GM21526 (cell line): ENCODE data around the gene AAMP.

Experiments used
- ATAC-seq: cut with Tn5 transposase; IDR thresholded peaks from one replicate; pipeline ENCODE4 v1.9.1; 2021; ENCODE audit warnings: moderate library complexity; ENCODE audit not compliant: unreplicated experiment, low FRiP score

Gene AAMP

DNA sequence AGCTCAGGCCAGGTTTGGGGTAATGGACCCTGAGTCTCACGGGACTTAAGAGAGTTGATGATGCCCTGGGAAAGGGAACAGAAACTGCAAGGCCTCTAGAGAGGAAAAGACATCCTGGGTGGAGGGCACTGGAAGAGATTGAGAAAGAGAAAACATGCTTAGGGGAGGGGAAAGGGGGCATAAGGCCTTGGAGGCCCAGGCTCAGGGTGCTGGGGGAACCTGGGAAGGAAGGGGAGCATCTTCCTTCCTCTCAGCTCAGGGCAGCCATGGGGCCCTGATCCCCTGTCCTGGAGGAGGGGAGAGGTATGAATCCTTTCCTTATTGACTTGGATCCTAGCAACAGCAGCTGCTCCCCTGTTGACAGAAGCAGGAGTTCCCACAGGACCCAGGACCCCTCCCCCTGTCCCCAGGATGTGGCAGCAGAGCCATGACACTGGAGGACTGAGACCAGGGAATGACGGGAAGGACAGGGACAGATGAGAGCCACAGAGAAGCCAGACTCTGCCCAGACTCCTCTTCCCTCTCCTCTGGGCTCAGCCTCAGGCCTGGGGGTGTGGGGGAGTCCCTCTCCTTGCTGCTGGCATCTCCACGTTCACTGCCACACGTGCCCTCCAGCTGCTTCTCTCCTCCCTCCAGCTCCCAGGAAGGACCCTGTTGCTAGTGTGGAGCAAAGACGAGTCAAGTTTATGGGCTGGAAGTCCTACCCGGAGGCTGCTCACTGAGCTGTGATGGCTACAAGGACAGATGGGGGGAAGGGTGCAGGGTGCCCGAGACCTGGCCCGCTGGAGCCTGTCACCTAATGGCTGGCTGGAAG is 8.3 kb downstream of the AAMP start:
- no peak for ATAC-seq

DNA sequence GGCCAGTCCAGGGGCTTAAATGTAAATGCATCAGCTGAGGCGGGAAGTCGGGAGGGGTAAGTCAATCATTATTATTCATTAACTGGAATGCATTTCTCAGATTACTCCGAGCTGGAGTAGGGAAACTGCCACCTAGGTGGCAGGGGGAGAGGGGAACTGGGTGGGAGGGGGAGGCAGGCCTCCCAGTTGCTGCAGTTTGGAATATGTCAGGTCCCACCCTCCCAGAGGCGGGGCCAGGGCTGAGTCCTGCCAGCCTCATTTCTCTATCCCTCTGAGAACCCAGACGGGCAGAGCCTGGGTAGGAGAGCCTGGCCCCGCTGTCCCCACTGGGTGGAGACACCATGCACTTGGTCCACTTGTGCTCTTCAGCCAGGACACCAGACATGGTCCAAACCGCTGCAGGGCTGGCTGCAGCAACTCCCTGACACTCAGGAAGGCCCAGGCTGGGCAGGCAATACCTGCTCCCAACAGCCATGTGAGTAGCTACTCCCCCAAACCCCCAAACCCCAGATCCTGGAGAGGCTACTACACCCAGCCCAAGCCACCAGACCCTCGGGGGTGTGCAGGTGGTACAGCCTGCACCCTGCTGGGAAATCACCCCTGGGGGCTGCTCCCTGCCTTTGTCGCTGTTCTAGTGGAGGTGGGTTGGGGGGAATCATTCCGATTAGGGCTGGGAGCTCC is 9.1 kb downstream of the AAMP start, which contains the start of gene GPBAR1:
Gene GPBAR1, plus strand, starts transcription at position 274 of the 681 bp plus-strand sequence. CDS start 1,710 bp downstream, outside the sequence.
- ATAC-seq, result no peak

DNA sequence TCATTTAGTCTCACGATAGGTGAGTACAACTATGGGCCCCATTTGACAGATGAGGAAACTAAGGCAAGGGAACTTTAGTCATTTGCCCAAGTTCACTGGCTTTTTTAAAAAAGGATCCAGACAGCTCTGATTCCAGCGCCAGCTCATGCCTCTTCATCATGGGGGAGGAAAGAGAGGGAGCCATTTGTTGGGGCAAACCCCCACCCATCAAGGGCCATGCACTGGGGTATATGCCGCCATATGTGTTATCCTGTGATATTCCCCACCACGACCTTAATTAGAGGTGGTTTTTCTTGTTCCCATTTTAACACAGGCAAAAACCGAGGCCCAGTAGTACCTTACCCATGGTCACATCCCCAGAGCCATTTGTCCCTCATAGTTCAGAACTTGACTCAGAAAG is 9.8 kb downstream of the AAMP start:
- no peak for ATAC-seq

DNA sequence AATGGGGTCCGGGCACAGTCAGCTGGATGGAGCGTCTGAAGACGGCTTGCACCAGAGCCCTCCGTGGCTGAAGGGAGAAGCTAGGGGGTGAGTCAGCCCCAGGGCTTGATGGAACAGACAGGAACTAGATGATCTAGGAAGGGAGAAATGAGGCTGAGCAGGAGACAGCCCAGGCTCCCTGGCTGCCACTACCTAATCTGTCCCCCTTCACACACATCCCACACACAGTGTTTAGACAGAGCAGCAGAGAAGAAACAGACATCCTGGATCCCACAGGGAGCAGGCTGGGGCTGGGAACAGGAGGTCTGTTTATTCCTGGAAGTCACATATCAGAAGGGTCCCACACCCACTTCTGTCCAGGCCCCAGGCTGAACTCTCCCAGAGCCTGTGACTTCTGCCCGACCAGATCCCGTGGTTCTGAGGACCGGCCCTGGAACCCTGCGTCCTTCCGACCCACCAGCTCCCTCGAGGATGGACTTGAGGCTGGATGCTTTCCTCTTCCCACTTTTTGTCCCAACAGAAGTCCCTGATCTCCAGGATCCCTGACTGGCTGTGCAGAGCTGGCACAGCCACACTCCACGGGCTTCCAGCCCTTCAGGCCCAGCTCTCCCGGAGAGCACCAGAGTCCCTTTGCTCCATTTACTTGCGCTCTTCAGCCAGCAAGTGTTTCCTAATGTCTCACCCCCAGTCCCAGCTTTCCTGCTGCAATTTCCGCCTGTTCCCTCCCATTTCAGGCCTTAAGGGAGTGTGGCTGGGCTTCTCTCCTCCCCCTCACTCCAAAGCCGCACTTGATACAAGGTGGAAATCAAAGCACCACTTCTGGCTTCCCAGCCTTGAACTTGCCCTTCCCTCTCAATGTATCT is 10.6 kb downstream of the AAMP start:
- no peak for ATAC-seq

DNA sequence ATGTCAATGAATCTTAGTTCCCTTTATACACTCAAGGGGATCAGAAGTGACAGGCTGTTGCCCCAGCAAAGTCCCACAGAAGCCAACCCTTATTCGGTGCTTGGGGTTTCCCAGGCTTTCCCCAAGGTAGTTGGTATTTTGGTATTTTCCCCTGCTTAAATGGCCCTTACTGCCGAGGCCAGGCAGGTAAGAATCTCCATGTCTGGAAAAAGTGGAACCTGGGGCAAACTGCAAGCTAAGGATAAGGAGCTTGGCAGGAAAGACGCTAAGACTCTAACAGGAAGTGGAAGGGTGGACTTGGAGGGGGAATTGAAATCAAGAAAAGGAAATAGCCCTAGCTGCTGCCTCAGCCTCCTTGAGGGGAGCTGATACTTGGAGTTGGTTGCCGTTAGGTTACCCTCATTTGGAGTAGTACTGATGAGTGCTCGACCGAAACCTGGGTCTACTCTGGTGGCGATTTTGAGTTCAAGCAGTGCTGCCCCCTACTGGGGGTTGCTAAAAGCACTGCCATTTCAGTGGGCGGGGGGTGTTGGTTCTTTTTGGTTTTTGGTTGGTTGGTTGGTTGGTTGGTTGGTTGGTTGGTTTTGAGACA is 12.5 kb downstream of the AAMP start:
- peak; percentile 76 for ATAC-seq

DNA sequence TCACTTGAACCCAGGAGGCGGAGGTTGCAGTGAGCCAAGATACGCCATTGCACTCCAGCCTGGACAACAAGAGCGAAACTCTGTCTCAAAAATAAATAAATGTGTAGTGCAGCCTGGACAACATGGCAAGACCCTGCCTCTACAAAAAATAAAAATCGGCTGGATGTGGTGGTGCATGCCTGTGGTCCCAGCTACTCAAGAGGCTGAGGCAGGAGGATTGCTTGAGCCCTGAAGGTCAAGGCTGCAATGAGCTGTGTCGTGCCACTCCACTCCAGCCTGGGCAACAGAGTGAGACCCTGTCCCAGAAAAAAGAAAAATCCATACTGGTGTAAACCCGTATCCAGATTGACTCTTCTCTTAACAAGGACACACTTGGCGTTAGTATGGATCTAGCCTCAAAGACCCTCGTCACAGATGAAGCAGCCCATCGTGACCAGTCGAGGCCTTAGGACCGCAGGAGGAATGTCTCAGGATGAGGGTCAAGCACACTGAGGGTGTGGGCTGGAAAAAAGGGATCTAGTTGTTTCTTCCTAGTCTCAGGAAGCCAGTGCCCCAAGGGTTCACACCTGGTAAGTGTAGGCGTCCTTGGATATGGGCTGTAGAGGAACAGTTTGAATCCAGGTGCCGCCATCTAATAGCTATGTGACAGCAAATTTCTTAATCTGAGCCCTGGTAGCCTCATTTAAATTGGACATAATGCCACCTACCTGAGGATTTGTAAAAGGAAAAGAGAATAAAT is 13.2 kb downstream of the AAMP start:
- no peak for ATAC-seq

DNA sequence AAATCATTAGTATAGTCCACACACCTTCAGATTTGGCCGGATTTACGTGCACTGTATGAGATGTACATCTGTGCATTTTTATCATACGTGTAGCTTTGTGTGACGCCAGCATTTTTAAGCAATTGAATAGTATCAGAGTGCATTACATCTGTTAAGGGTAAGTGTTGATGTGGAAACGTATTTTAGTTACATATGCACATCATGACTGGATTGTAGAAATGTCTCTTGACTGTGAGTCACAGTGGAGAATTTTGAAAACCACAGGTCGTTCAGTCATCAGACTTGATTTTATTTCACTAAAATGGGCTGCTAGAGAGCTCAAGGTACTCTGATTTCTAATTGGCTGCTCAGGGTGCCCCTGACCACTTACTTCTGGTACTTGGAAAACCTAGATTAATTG is 14.5 kb downstream of the AAMP start:
- ATAC-seq, result no peak

DNA sequence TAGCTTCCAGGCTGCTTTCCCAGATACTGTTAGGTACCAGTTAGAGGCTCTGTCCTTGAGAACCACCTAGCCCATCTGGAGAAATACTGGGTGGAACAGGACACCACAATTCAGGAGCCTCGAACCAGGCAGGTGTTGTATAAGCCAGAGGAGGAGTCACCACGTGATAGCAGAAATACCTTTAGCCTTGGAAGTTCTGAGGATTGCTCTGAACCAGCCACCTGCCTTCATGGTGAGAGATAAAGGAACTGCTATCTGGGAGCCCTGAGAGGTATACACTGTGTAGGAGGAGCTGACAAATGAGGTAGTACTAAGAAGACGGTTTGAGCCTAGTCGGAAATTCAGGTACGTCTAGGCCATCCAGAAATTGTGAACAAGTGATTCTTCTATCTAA is 16.7 kb downstream of the AAMP start:
- no peak for ATAC-seq

DNA sequence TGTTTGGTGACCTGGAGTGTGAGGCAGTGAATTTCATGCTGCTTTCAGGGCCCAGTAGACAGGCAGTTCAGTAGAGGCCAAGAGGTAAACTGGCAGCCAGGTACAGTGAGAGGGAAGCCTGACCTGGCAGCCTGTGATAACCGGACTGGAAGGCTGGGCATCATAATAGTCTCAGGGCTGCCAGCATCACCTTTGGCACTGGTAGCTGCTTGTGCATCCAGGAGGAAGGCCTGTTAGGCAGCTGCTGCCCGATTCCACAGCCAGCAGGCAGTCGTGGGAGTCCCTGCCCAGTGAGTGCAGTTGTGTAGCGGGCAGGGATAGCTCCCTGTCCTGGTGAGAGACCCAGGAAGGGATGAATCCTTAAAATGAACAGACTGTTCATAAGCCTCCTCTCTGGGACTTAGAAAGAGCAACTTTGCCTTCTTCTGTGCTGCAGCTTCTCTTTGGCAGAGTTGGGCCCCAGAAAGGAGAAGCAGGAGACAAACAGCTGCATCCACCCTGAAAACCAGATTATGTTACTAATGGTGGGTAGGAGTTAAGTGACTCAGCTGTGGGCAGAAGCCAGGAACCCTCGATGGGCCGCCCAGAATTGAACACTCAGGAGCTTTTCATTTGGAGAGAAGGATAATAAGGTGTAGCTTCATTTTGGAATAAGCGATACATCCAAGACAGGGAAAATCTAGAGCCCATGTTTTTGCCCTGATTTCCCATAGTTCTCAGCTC is 17.3 kb downstream of the AAMP start:
- no peak for ATAC-seq

DNA sequence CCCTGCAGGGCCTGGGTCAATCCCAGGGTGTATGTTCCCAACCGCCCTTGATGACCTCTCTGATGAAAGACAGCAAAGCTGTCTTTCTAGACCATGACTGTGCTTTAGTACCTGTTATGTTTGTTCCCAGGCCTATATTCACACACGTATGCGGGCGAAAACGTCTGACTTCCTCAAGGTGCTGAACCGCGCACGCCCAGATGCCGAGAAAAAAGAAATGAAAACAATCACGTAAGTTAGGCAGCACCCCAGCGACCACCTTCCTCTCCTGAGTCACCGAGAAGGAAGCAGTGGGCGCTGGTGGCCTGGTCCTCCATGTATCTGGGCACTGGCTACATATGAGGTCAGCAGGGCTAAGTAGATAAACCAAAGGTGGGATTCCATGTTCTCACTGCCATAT is 20.2 kb downstream of the AAMP start:
- ATAC-seq, result no peak

DNA sequence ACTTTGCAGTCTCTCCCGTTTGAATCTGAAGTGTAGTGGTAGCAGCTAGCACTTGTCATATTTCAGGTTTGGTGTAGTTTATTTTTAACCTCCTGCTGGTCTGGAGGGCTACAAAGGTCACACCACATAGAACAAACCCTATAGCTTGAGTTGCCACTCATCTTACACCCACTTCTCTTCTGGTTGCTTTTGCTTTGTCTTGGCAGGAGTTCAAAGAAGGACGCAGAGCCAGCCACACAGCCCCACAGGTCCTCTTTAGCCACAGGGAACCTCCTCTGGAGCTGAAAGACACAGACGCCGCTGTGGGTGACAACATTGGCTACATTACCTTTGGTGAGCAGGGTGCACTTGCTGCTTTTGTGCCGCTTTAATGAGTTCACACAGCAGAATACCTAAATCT is 24.7 kb downstream of the AAMP start:
- no peak for ATAC-seq

DNA sequence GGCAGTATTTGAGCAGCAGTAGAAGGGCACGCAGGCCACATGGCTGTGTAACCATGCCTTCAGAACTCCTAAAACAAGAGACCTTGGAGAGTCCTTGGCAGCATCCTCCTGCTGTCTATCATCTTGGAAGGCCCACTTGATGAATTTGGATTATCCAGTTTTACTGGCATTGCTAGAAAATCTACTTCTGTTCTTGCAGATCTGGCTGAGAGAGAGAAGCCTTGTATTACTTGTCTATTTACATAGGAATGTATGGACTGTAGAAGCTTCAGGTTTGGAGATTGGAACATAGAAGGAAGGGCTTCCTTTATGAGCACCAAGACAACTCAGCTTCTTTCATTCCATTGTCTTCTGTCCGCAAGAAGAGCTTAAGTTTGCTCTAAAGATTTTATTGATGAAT is 25.3 kb downstream of the AAMP start:
- no peak for ATAC-seq

DNA sequence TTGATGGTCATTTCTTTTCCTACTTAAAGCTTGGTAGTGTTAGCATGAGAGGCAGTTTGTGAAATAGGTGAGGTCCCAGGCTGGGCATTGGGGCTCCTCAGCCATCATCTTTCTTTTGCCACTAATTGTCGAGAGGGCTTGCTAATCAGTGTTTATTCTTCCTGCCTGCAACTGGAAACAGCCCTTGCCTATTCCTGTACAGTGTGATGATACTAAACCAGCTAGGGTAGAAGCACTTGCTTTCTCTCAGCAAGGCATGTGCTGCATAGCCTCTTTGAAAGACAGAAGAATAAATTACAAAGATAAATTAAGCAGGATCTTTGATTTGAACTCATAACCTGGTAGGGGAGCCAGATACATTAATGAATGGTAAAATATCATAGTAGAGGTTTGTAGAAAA is 25.7 kb downstream of the AAMP start:
- no peak for ATAC-seq

DNA sequence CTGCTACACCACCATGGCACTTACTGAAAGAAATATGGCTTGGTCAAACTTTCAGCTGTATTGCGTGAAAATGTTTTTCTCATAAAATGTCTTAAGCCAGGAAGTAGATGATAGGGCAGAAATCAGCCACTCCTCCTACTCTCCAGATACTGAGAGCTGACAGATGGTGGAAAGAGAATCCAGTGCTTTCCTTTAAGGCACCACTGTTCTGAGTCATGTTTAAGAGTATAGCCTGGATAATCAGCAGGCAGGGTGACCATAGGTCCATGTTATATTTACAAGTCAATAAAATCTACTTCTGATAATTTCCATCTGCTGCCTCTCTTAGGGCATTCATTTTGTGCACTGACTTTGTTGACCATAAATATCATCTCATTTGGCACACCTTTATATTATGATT is 31.1 kb downstream of the AAMP start:
- no peak for ATAC-seq

DNA sequence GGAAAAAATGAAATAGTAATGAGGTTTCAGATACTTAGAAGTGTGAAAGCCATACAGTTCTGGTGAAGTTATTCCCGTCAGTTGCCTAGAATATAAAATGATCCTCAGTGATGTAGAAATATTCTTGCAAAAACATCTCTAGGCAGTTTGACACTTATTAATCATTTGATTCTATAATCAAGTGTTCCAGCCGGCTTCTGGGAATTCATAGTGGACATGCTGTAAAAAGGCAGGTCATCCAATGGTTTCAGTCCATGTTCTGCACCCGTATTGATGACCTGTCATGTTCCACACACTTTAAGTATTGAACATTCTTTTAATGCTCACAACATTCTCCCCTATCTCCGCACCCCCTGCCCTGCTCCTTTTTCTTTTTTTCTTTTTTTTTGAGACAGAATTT is 33.1 kb downstream of the AAMP start:
- ATAC-seq, result no peak

DNA sequence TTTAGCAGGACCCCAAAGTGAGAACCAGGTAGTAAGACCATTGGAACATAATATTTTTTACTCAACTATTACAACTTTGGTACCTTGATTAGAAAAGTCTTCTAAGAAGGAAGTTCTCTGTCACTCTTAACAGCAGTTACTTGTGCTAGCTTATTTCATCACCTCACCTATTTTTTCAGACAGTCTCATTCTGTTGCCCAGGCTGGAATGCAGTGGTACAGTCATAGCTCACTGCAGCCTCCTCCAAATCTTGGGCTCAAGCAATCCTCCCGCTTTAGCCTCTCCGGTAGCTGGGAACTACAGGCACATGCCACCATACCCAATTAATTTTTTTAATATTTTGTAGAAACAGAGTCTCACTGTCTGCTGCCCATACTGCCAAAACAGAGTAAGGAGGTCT is 34.9 kb downstream of the AAMP start:
- no peak for ATAC-seq

DNA sequence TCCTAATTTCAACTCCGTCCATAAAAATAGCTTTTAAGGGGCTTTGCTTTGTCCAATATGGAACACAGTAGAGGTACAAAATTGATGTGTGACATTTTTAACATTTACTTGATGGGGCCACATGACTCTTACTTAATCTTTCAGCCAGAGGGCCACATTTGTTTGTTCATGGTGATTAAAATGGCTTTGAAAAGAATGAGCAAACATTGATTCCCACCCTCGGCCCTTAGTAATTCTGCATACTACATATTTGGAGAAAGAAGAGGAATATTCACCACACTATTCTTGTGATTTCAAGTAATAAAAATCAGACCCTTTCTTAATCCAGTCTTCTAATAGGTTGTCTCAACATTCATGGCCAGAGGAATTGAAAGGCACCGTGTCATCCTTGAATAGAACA is 35.4 kb downstream of the AAMP start:
- ATAC-seq, result no peak

DNA sequence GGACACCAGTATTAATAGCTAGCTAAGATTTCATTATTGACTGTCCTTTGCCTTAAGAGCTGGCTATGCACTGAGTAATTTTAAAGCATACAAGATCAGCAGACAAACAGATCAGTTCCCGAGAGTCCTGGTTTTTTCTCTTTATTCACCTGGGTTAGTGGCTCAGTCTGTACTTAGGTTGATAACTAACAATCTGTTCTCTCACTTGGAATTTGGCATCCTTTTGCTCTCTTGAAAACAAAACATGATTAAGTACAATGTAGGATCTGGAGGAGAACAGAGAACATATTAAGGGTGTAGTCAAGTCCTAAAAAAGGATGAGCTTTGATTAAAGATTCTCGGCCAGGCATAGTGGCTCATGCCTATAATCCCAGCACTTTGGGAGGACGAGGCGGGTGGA is 36.4 kb downstream of the AAMP start:
- ATAC-seq, result no peak

DNA sequence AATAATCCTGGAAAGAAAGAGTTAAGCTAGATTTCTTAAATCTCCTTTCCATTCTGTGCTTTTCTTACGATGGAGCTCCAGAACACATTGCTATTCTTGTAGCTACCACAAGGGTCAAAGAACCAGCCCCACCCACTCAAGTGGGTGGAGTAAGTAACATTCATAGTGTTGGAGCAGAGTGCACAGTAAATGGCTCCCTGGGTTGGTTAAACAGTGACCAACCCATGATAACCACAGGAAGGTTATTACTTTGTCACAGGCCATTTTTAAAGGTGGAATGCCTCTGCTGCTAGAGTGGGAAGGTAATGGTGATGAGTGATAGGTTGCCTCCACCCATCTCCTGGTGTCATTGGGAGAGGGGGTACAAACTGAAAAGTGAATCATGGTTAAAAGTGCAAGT is 39.1 kb downstream of the AAMP start:
- ATAC-seq, result no peak

DNA sequence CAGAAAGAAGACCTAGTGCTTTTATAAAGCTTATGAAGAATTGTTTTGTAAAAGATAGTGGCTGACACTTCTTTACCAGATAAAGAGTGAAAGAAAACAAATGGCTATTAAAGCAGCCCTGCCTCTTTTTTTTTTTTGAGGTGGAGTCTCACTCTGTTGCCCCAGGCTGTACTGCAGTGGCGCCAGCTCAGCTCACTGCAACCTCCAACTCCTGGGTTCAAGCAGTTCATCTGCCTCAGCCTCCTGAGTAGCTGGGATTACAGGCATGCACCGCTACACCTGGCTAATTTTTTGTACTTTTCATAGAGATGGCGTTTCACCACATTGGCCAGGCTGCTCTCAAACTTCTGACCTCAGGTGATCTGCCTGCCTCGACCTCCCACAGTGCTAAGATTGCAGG is 40.1 kb downstream of the AAMP start:
- ATAC-seq, result no peak
